HCT116 (cell line): ENCODE measurements around the gene MYDGF.

Experiments
- CTCF ChIP-seq, 3 experiments: fragments of 200-600 bp in 1 of 3; sonication (generic) in 1 of 3; IDR thresholded peaks in 2 of 3; conservative IDR thresholded peaks in 1 of 3; 2 replicates each; pipeline ENCODE4 v1.5.1; 2012 to 2017; ENCODE audit warnings: low read depth in 2 of 3, low read length in 2 of 3, antibody characterized with exemption in 1 of 3, borderline replicate concordance in 1 of 3, control low read depth in 1 of 3, mild to moderate bottlenecking in 1 of 3, mixed read lengths in 1 of 3, mixed run types in 1 of 3, moderate library complexity in 1 of 3; ENCODE audit not compliant: insufficient read depth in 1 of 3
- EGR1 ChIP-seq: IDR thresholded peaks from 2 replicates; pipeline ENCODE4 v1.6.1; 2012; ENCODE audit warnings: low read depth
- EZH2 ChIP-seq: fragments of 200-600 bp; sonication (generic); IDR thresholded peaks from 2 replicates; pipeline ENCODE4 v1.6.1; 2017; ENCODE audit warnings: antibody characterized with exemption, mixed run types
- POLR2A ChIP-seq: IDR thresholded peaks from 2 replicates; pipeline ENCODE4 v1.7.0; 2011; ENCODE audit warnings: borderline replicate concordance; ENCODE audit not compliant: insufficient read depth, insufficient read length; ENCODE audit errors: extremely low read depth
- REST ChIP-seq: IDR thresholded peaks from 2 replicates; pipeline ENCODE4 v1.6.1; 2012; ENCODE audit warnings: low read depth
- ZNF274 ChIP-seq: fragments of 200-500 bp; sonication (Bioruptor generic); IDR thresholded peaks from 2 replicates; pipeline ENCODE4 v1.6.1; 2014; ENCODE audit warnings: mild to moderate bottlenecking, low read depth, low read length, inconsistent platforms

GRCh38 chr19:4671185-4671851 lies 1.2 kb upstream of the MYDGF start:
- no peak for TF ChIP-seq CTCF (IDR thresholded peaks at IDR 0.05 in 2 of 3, conservative IDR thresholded peaks at IDR 0.05 in 1 of 3; ENCODE audit: borderline replicate concordance in 1 of 3, insufficient read depth in 1 of 3, low read depth in 2 of 3, low read length in 2 of 3)
- TF ChIP-seq POLR2A = no peak
- no peak for TF ChIP-seq REST
- no peak for TF ChIP-seq EGR1
- no peak for TF ChIP-seq ZNF274
- TF ChIP-seq EZH2 = no peak
